Activated naive CD8-positive, alpha-beta T cell treated with anti-CD3 and anti-CD28 coated beads for 36 hours (primary cell): ENCODE measurements around the gene RTN4IP1. TPM values are rescaled to one million over a fixed set of nuclear protein-coding genes. Genes with fewer than 3 reads are reported as not detected.
"Not testable (repeated sequence)": the region's sequence is repeated elsewhere in the genome, so short reads cannot be mapped to it uniquely, and the experiment has no call there.

Experiments used
- DNase-seq: peaks from one replicate; pipeline ENCODE4 v3.0.0; 2021
- H3K27ac Mint-ChIP-seq: one replicate; pipeline ENCODE4 v1.8.0; 2022; ENCODE audit warnings: mild to moderate bottlenecking, moderate library complexity, mixed read lengths
- H3K27me3 Mint-ChIP-seq: one replicate; pipeline ENCODE4 v1.8.0; 2022; ENCODE audit warnings: mild to moderate bottlenecking, mixed read lengths
- H3K36me3 Mint-ChIP-seq: one replicate; pipeline ENCODE4 v1.8.0; 2021; ENCODE audit warnings: mild to moderate bottlenecking, mixed read lengths
- H3K4me1 Mint-ChIP-seq: one replicate; pipeline ENCODE4 v1.8.0; 2021; ENCODE audit warnings: mixed read lengths
- H3K4me3 Mint-ChIP-seq: one replicate; pipeline ENCODE4 v1.8.0; 2022; ENCODE audit warnings: mild to moderate bottlenecking, moderate library complexity, mixed read lengths
- H3K9me3 Mint-ChIP-seq: one replicate; pipeline ENCODE4 v1.8.0; 2022; ENCODE audit warnings: mixed read lengths
- total RNA-seq, 2 experiments: library from RNA; stranded (reverse); gene quantifications; one replicate each; pipeline ENCODE4 v1.2.3, GENCODE V29; 2021

The RTN4IP1 gene
- total RNA-seq, 2 experiments from 2014 or later, result 10.9 to 11.4 TPM

- H3K36me3 Mint-ChIP-seq, result peaks cover 19% of the 10 kb centered on the region
- no peak overlapping the region for H3K27ac Mint-ChIP-seq
- peaks cover 19% of the 10 kb centered on the region for H3K4me1 Mint-ChIP-seq
- no peak for DNase-seq
- H3K4me3 Mint-ChIP-seq, result no peak overlapping the region
- H3K9me3 Mint-ChIP-seq, result no peaks in the 10 kb centered on the region
- H3K27me3 Mint-ChIP-seq, result no peaks in the 10 kb centered on the region
Observed at GRCh38 chr6:106637717-106638341, 8.5 kb upstream of the RTN4IP1 start.

GRCh38 chr6:106637051-106637716 lies 7.9 kb upstream of the RTN4IP1 start:
- no peak overlapping the region for H3K4me3 Mint-ChIP-seq
- H3K27me3 Mint-ChIP-seq, result no peaks in the 10 kb centered on the region
- H3K27ac Mint-ChIP-seq, result peak overlapping the region; percentile 4
- no peaks in the 10 kb centered on the region for H3K9me3 Mint-ChIP-seq
- H3K4me1 Mint-ChIP-seq, result peaks cover 21% of the 10 kb centered on the region
- peaks cover 15% of the 10 kb centered on the region for H3K36me3 Mint-ChIP-seq
- no peak for DNase-seq

GRCh38 chr6:106634565-106634964 lies 5.3 kb upstream of the RTN4IP1 start:
- no peak overlapping the region for H3K27ac Mint-ChIP-seq
- H3K4me3 Mint-ChIP-seq, result no peak overlapping the region
- no peak for DNase-seq
- no peaks in the 10 kb centered on the region for H3K27me3 Mint-ChIP-seq
- peaks cover 29% of the 10 kb centered on the region for H3K4me1 Mint-ChIP-seq
- no peaks in the 10 kb centered on the region for H3K9me3 Mint-ChIP-seq
- H3K36me3 Mint-ChIP-seq, result peaks cover 15% of the 10 kb centered on the region

GRCh38 chr6:106631346-106631745 lies 2.0 kb upstream of the RTN4IP1 start:
- Mint-ChIP-seq H3K36me3 (peaks cover 8% of the 10 kb centered on the region), H3K4me1 (peaks cover 30% of the 10 kb centered on the region), H3K27ac (no peak overlapping the region), H3K4me3 (no peak overlapping the region), H3K27me3 (no peaks in the 10 kb centered on the region), H3K9me3 (no peaks in the 10 kb centered on the region)
- no peak for DNase-seq

GRCh38 chr6:106630366-106630765 lies 1.1 kb upstream of the RTN4IP1 start:
- no peak for DNase-seq
- Mint-ChIP-seq H3K9me3 (no peaks in the 10 kb centered on the region), H3K4me1 (peaks cover 30% of the 10 kb centered on the region), H3K27me3 (no peaks in the 10 kb centered on the region), H3K36me3 (peaks cover 8% of the 10 kb centered on the region), H3K27ac (peak overlapping the region; percentile 99), H3K4me3 (peak overlapping the region; percentile 95)

GRCh38 chr6:106629859-106630163 lies 513 bp upstream of the RTN4IP1 start:
- Mint-ChIP-seq H3K4me3 (peak overlapping the region; percentile 95), H3K9me3 (no peaks in the 10 kb centered on the region), H3K27me3 (no peaks in the 10 kb centered on the region), H3K4me1 (peaks cover 28% of the 10 kb centered on the region), H3K36me3 (peaks cover 8% of the 10 kb centered on the region), H3K27ac (peak overlapping the region; percentile 99)
- DNase-seq, result no peak

GRCh38 chr6:106628658-106629102 lies 618 bp downstream of the RTN4IP1 start:
- Mint-ChIP-seq H3K27ac (peak overlapping the region; percentile 99), H3K9me3 (no peaks in the 10 kb centered on the region), H3K4me3 (peak overlapping the region; percentile 95), H3K4me1 (peaks cover 25% of the 10 kb centered on the region), H3K36me3 (peaks cover 3% of the 10 kb centered on the region), H3K27me3 (no peaks in the 10 kb centered on the region)
- no peak for DNase-seq

- not testable (repeated sequence) for H3K9me3 Mint-ChIP-seq, H3K27ac Mint-ChIP-seq, DNase-seq, H3K27me3 Mint-ChIP-seq, H3K36me3 Mint-ChIP-seq
- H3K4me1 Mint-ChIP-seq, result peaks cover 24% of the 10 kb centered on the region
- H3K4me3 Mint-ChIP-seq, result peak overlapping the region; percentile 95
Observed at GRCh38 chr6:106627760-106628159, 1.5 kb downstream of the RTN4IP1 start.

- Mint-ChIP-seq H3K4me1 (peaks cover 19% of the 10 kb centered on the region), H3K27me3 (no peaks in the 10 kb centered on the region), H3K4me3 (no peak overlapping the region), H3K9me3 (no peaks in the 10 kb centered on the region), H3K36me3 (peaks cover 8% of the 10 kb centered on the region), H3K27ac (no peak overlapping the region)
- no peak for DNase-seq
Observed at GRCh38 chr6:106626485-106626884, 2.8 kb downstream of the RTN4IP1 start.

- no peak overlapping the region for H3K4me3 Mint-ChIP-seq
- DNase-seq, result no peak
- no peak overlapping the region for H3K27ac Mint-ChIP-seq
- H3K9me3 Mint-ChIP-seq, result no peaks in the 10 kb centered on the region
- H3K27me3 Mint-ChIP-seq, result no peaks in the 10 kb centered on the region
- H3K36me3 Mint-ChIP-seq, result peaks cover 8% of the 10 kb centered on the region
- peaks cover 6% of the 10 kb centered on the region for H3K4me1 Mint-ChIP-seq
Observed at GRCh38 chr6:106623039-106623438, 6.3 kb downstream of the RTN4IP1 start.

GRCh38 chr6:106622412-106622811 lies 6.9 kb downstream of the RTN4IP1 start:
- Mint-ChIP-seq H3K27me3 (no peaks in the 10 kb centered on the region), H3K9me3 (no peaks in the 10 kb centered on the region), H3K27ac (no peak overlapping the region), H3K4me3 (no peak overlapping the region), H3K36me3 (peaks cover 8% of the 10 kb centered on the region), H3K4me1 (peaks cover 3% of the 10 kb centered on the region)
- no peak for DNase-seq

GRCh38 chr6:106620931-106621672 lies 8.2 kb downstream of the RTN4IP1 start:
- Mint-ChIP-seq H3K9me3 (no peaks in the 10 kb centered on the region), H3K4me1 (no peaks in the 10 kb centered on the region), H3K36me3 (peaks cover 8% of the 10 kb centered on the region), H3K27me3 (no peaks in the 10 kb centered on the region), H3K4me3 (no peak overlapping the region), H3K27ac (no peak overlapping the region)
- DNase-seq, result no peak

- H3K27ac Mint-ChIP-seq, result no peak overlapping the region
Observed at GRCh38 chr6:106619223-106619622, 10.1 kb downstream of the RTN4IP1 start.

GRCh38 chr6:106618324-106618723 lies 11.0 kb downstream of the RTN4IP1 start:
- Mint-ChIP-seq H3K4me3 (no peak overlapping the region), H3K4me1 (peaks cover 7% of the 10 kb centered on the region), H3K9me3 (no peaks in the 10 kb centered on the region), H3K27ac (no peak overlapping the region), H3K36me3 (peaks cover 12% of the 10 kb centered on the region), H3K27me3 (no peaks in the 10 kb centered on the region)
- DNase-seq, result no peak

More at GRCh38 chr6:106619223-106619622, 10.1 kb downstream of the RTN4IP1 start:
- Mint-ChIP-seq H3K9me3 (no peaks in the 10 kb centered on the region), H3K36me3 (peaks cover 9% of the 10 kb centered on the region), H3K27me3 (no peaks in the 10 kb centered on the region), H3K4me1 (peaks cover 1% of the 10 kb centered on the region), H3K4me3 (no peak overlapping the region)
- no peak for DNase-seq

GRCh38 chr6:106617857-106618256 lies 11.4 kb downstream of the RTN4IP1 start:
- Mint-ChIP-seq H3K4me1 (peaks cover 11% of the 10 kb centered on the region), H3K36me3 (peaks cover 16% of the 10 kb centered on the region), H3K27me3 (no peaks in the 10 kb centered on the region), H3K4me3 (no peak overlapping the region), H3K9me3 (no peaks in the 10 kb centered on the region), H3K27ac (no peak overlapping the region)
- DNase-seq, result no peak
